Effector memory CD4-positive, alpha-beta T cell (primary cell): Measurements from ENCODE around the gene HOMER1.

Source experiments
- DNase-seq, 3 donors: peaks; one replicate each; pipeline ENCODE4 v3.0.0-alpha.2; 2020
- H3K27ac ChIP-seq: 2 replicates; pipeline ENCODE4 v1.7.0; 2013; ENCODE audit warnings: mild to moderate bottlenecking, low read length, moderate library complexity; ENCODE audit not compliant: insufficient read depth, poor library complexity, severe bottlenecking
- H3K27me3 ChIP-seq: replicated peaks from 2 replicates; pipeline ENCODE4 v1.7.0; 2013; ENCODE audit warnings: mild to moderate bottlenecking, low read length; ENCODE audit not compliant: insufficient read depth, control insufficient read depth, poor library complexity, severe bottlenecking
- H3K36me3 ChIP-seq: 2 replicates; pipeline ENCODE4 v1.7.0; 2013; ENCODE audit warnings: mild to moderate bottlenecking, low read length, moderate library complexity; ENCODE audit not compliant: control insufficient read depth, insufficient read depth
- H3K4me1 ChIP-seq: 2 replicates; pipeline ENCODE4 v1.7.0; 2013; ENCODE audit warnings: low read length, mild to moderate bottlenecking; ENCODE audit not compliant: control insufficient read depth, insufficient read depth, poor library complexity, severe bottlenecking
- H3K4me3 ChIP-seq: 2 replicates; pipeline ENCODE4 v1.7.0; 2013; ENCODE audit warnings: low read length, low read depth, mild to moderate bottlenecking; ENCODE audit not compliant: insufficient read depth, poor library complexity, severe bottlenecking
- H3K9me3 ChIP-seq: 2 replicates; pipeline ENCODE4 v1.7.0; 2013; ENCODE audit warnings: mild to moderate bottlenecking, low read length, moderate library complexity; ENCODE audit not compliant: control insufficient read depth

The HOMER1 gene

DNA sequence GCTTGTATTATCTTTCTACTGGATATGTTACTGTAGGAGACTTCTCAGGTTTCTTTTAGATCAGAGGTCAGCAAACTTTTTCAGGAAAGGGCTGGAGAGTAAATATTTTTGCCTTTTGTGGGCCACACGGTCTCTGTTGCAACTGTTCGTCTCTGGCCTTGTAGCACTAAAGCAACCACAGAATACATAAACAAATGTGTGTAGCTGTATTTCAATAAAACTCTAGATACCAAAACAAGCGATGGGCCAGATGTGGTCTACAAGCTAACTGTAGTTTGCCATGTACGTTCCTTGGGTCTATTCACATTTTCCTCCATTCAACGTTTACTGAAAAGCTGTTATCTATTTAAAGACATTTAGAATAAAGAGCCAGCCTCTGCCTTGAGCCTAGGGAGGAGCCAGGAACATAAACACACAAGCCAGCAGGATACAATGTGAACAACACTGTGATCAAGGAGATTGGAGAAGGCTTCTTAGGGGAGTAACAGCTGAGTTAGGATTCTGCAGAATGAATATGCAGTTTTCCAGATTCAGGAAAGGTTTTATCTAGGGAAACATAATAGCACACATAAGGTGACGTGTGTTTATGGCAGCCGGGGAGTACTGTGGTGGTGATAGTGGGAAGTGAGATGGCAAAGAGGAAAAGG is 33.0 kb upstream of the HOMER1 start:
- no peak for DNase-seq
- no peak overlapping the region for H3K27ac ChIP-seq
- H3K4me3 ChIP-seq: no peak overlapping the region

DNA sequence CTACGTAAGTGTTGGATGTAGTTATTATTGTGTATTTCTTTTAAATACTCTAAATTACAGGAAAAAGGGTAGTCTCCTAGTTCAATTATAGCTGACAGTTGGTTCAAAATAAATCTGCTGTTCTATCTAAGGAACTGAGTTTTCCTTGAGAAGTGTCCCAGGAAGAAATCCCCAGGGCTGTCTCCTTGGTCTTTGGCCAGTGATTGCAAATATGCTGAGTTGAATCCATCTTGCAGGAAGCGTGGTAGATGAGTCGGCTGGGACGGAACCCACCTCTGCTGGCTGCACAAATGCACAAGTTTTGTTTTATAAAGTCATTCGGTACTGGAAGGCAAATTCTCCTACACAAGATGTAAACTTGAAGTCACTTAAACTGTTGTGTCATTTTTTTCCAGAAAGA is 30.2 kb upstream of the HOMER1 start:
- H3K4me3 ChIP-seq: no peak overlapping the region
- no peaks in the 10 kb centered on the region for H3K4me1 ChIP-seq
- no peak overlapping the region for H3K27ac ChIP-seq
- no peaks in the 10 kb centered on the region for H3K27me3 ChIP-seq
- H3K36me3 ChIP-seq: no peaks in the 10 kb centered on the region
- no peaks in the 10 kb centered on the region for H3K9me3 ChIP-seq
- no peak for DNase-seq

More for the DNA sequence above, 33.0 kb upstream of the HOMER1 start:
- no peaks in the 10 kb centered on the region for H3K4me1 ChIP-seq
- H3K27me3 ChIP-seq: no peaks in the 10 kb centered on the region
- no peaks in the 10 kb centered on the region for H3K36me3 ChIP-seq
- no peaks in the 10 kb centered on the region for H3K9me3 ChIP-seq

- no peaks in the 10 kb centered on the region for H3K27me3 ChIP-seq
- no peak overlapping the region for H3K4me3 ChIP-seq
Measured at GRCh38 chr5:79540939-79541338, 27.0 kb upstream of the HOMER1 start.

GRCh38 chr5:79536193-79536906 is 22.4 kb upstream of the HOMER1 start:
- Histone ChIP-seq H3K27ac (no peak overlapping the region), H3K4me1 (no peaks in the 10 kb centered on the region), H3K27me3 (no peaks in the 10 kb centered on the region), H3K9me3 (no peaks in the 10 kb centered on the region), H3K4me3 (no peak overlapping the region), H3K36me3 (no peaks in the 10 kb centered on the region)
- DNase-seq: no peak

More at GRCh38 chr5:79540939-79541338, 27.0 kb upstream of the HOMER1 start:
- H3K27ac ChIP-seq: no peak overlapping the region
- H3K9me3 ChIP-seq: no peaks in the 10 kb centered on the region
- no peak for DNase-seq
- no peaks in the 10 kb centered on the region for H3K36me3 ChIP-seq
- no peaks in the 10 kb centered on the region for H3K4me1 ChIP-seq

DNA sequence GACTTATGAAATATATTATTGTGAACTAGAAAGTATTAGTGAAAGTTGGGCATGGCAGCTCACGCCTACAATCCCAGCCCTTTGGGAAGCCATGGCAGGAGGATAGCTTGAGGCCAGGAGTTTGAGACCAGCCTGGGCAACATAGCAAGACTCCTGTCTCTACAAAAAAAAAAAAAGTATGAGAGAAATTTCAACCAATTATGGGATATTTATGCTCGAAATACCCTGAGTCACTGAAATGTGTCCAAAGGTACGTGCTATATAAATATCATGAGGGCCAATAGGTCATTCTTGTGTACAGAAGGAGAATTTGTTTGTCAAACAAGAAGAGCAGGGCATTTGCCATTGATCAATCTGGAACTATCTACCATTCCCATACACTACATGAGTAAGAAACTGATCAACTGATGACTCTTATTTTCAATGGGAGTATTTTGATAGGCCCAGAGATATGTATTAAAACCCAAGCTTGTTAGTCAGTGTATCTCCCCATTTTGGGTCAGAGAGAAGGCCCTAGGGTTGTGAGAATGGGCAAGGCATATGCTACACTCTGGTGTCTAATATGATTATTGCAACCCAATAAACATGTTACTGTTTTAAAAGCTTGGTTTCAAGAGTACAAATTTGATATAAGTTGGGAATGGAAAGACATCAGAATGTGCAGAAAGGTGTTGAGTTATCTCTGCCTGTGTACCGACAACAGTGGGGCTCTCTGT is 21.7 kb upstream of the HOMER1 start:
- Histone ChIP-seq H3K9me3 (no peaks in the 10 kb centered on the region), H3K27me3 (no peaks in the 10 kb centered on the region), H3K4me1 (no peaks in the 10 kb centered on the region), H3K27ac (no peak overlapping the region), H3K4me3 (no peak overlapping the region), H3K36me3 (no peaks in the 10 kb centered on the region)
- no peak for DNase-seq

GRCh38 chr5:79529110-79529509 is 15.2 kb upstream of the HOMER1 start:
- Histone ChIP-seq H3K4me1 (no peaks in the 10 kb centered on the region), H3K27me3 (no peaks in the 10 kb centered on the region), H3K27ac (no peak overlapping the region), H3K9me3 (no peaks in the 10 kb centered on the region), H3K4me3 (no peak overlapping the region), H3K36me3 (no peaks in the 10 kb centered on the region)
- DNase-seq: no peak

DNA sequence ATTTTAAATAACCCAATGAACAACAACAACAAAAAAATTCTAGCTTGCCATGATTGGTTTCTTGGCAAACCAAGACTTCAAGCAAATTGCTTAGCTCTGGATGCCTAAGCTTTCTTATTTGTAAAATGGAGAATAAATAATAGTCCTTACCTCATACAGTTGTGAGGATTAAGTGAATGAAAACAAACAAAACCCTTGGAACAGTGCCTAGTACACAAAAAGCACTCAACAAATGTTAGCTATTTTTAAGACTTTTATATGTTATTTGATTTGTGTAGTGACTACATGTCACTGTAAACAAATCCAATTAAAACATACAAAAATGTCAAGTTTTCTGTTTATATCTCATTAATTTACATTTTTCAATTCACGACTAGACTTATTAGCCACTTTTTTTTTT is 13.5 kb upstream of the HOMER1 start:
- Histone ChIP-seq H3K9me3 (no peaks in the 10 kb centered on the region), H3K4me3 (no peak overlapping the region), H3K27ac (no peak overlapping the region), H3K27me3 (no peaks in the 10 kb centered on the region), H3K4me1 (no peaks in the 10 kb centered on the region), H3K36me3 (no peaks in the 10 kb centered on the region)
- no peak for DNase-seq

DNA sequence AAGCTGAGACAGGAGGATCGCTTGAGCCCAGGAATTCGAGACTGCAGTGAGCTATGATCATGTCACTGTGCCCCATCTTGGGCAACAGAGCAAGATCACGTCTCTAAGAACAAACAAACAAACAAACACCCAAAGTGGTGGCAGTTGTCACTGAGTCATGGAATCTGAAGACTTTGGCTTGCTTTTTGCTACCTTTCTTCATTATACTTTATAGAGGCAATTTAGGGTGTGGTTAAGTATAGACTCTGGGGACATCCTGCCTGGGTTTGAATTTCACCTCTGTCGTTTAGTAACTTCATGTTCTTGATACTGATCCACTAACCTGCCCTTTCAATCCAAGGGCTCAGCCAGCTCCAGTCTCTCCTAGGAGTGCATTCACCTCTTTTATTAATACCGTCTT is 13.0 kb upstream of the HOMER1 start:
- H3K36me3 ChIP-seq: no peaks in the 10 kb centered on the region
- no peak overlapping the region for H3K4me3 ChIP-seq
- H3K9me3 ChIP-seq: no peaks in the 10 kb centered on the region
- DNase-seq: no peak
- H3K27me3 ChIP-seq: no peaks in the 10 kb centered on the region
- no peaks in the 10 kb centered on the region for H3K4me1 ChIP-seq
- no peak overlapping the region for H3K27ac ChIP-seq

GRCh38 chr5:79526493-79526892 is 12.6 kb upstream of the HOMER1 start:
- H3K4me3 ChIP-seq: no peak overlapping the region
- no peaks in the 10 kb centered on the region for H3K36me3 ChIP-seq
- no peaks in the 10 kb centered on the region for H3K4me1 ChIP-seq
- no peaks in the 10 kb centered on the region for H3K27me3 ChIP-seq
- no peak for DNase-seq
- no peak overlapping the region for H3K27ac ChIP-seq
- H3K9me3 ChIP-seq: no peaks in the 10 kb centered on the region

GRCh38 chr5:79521156-79521555 is 7.2 kb upstream of the HOMER1 start:
- Histone ChIP-seq H3K27ac (no peak overlapping the region), H3K27me3 (no peaks in the 10 kb centered on the region), H3K9me3 (no peaks in the 10 kb centered on the region), H3K4me1 (no peaks in the 10 kb centered on the region), H3K36me3 (no peaks in the 10 kb centered on the region), H3K4me3 (no peak overlapping the region)
- no peak for DNase-seq
